ENCODE results near the gene OR51B6. TPM values are rescaled to one million over a fixed set of nuclear protein-coding genes. Genes with fewer than 3 reads are reported as not detected.

Gene OR51B6
- total RNA-seq (2022; extraction: Qiagen RNA extraction; ENCODE audit: low read depth): not detected in 5 replicates

GRCh38 chr11:5351208-5351607 lies at the start of gene OR51B6:
OR51B6 (plus strand) TSS chr11:5351508; CDS start chr11:5351508, 0 bp downstream.

GRCh38 chr11:5301846-5302245 lies 49.5 kb upstream of the OR51B6 start, which contains the start of gene OR51B4:
OR51B4 (minus strand) TSS chr11:5301946; CDS start chr11:5301946, 0 bp downstream.

GRCh38 chr11:5324197-5324596 lies 27.1 kb upstream of the OR51B6 start, which contains the start of gene OR51B2:
OR51B2 (minus strand) TSS chr11:5324297; CDS start chr11:5324297, 0 bp downstream.

GRCh38 chr11:5343474-5344335 lies 7.6 kb upstream of the OR51B6 start, which contains the start of gene OR51B5:
OR51B5 (minus strand) TSS chr11:5343524; CDS start chr11:5343524, 0 bp downstream.

GRCh38 chr11:5383576-5383975 lies 32.3 kb downstream of the OR51B6 start, which contains the start of gene OR51M1:
OR51M1 (plus strand) TSS chr11:5383812; CDS start chr11:5389399, 5,587 bp downstream.

Other genes starting within 250 kb of the OR51B6 start
- not detected in 5 replicates for gene OR52A5, start 213.2 kb upstream of the OR51B6 start, total RNA-seq (2022; extraction: Qiagen RNA extraction; ENCODE audit: low read depth)
- gene OR52A1, start 196.8 kb upstream of the OR51B6 start, total RNA-seq (2022; extraction: Qiagen RNA extraction; ENCODE audit: low read depth): not detected in 5 replicates
- not detected in 5 replicates for gene OR51V1, start 150.8 kb upstream of the OR51B6 start, total RNA-seq (2022; extraction: Qiagen RNA extraction; ENCODE audit: low read depth)
- not detected in 5 replicates for gene HBB, start 124.4 kb upstream of the OR51B6 start, total RNA-seq (2022; extraction: Qiagen RNA extraction; ENCODE audit: low read depth)
- gene HBD, start 117.0 kb upstream of the OR51B6 start, total RNA-seq (2022; extraction: Qiagen RNA extraction; ENCODE audit: low read depth): not detected in 5 replicates
- not detected in 5 replicates for gene HBG1, start 101.7 kb upstream of the OR51B6 start, total RNA-seq (2022; extraction: Qiagen RNA extraction; ENCODE audit: low read depth)
- not detected in 5 replicates for gene HBG2, start 96.7 kb upstream of the OR51B6 start, total RNA-seq (2022; extraction: Qiagen RNA extraction; ENCODE audit: low read depth)
- 0.25 TPM in 1 of 5 replicates, not detected in the others for gene HBE1, start 81.6 kb upstream of the OR51B6 start, total RNA-seq (2022; extraction: Qiagen RNA extraction; ENCODE audit: low read depth)
- gene OR51B4, start 49.6 kb upstream of the OR51B6 start, total RNA-seq (2022; extraction: Qiagen RNA extraction; ENCODE audit: low read depth): not detected in 5 replicates
- gene OR51B2, start 27.2 kb upstream of the OR51B6 start, total RNA-seq (2022; extraction: Qiagen RNA extraction; ENCODE audit: low read depth): not detected in 5 replicates
- gene OR51B5, start 8.0 kb upstream of the OR51B6 start, total RNA-seq (2022; extraction: Qiagen RNA extraction; ENCODE audit: low read depth): 0.07 to 0.09 TPM in 2 of 5 replicates, not detected in the others
- not detected in 5 replicates for gene OR51M1, start 32.3 kb downstream of the OR51B6 start, total RNA-seq (2022; extraction: Qiagen RNA extraction; ENCODE audit: low read depth)
- not detected in 5 replicates for gene OR51Q1, start 70.6 kb downstream of the OR51B6 start, total RNA-seq (2022; extraction: Qiagen RNA extraction; ENCODE audit: low read depth)
- gene OR51I1, start 90.0 kb downstream of the OR51B6 start, total RNA-seq (2022; extraction: Qiagen RNA extraction; ENCODE audit: low read depth): not detected in 5 replicates
- not detected in 5 replicates for gene OR51I2, start 97.8 kb downstream of the OR51B6 start, total RNA-seq (2022; extraction: Qiagen RNA extraction; ENCODE audit: low read depth)
- not detected in 5 replicates for gene OR52D1, start 137.2 kb downstream of the OR51B6 start, total RNA-seq (2022; extraction: Qiagen RNA extraction; ENCODE audit: low read depth)
- gene UBQLN3, start 158.4 kb downstream of the OR51B6 start, total RNA-seq (2022; extraction: Qiagen RNA extraction; ENCODE audit: low read depth): not detected in 5 replicates
- not detected in 5 replicates for gene UBQLNL, start 165.2 kb downstream of the OR51B6 start, total RNA-seq (2022; extraction: Qiagen RNA extraction; ENCODE audit: low read depth)
- gene OR52H1, start 197.0 kb downstream of the OR51B6 start, total RNA-seq (2022; extraction: Qiagen RNA extraction; ENCODE audit: low read depth): not detected in 5 replicates
- gene OR52B6, start 229.4 kb downstream of the OR51B6 start, total RNA-seq (2022; extraction: Qiagen RNA extraction; ENCODE audit: low read depth): not detected in 5 replicates
- 8.9 to 13.1 TPM (median 12.4 TPM) in 5 replicates for gene TRIM6, start 245.1 kb downstream of the OR51B6 start, total RNA-seq (2022; extraction: Qiagen RNA extraction; ENCODE audit: low read depth)

Measured in A549 treated with RU486 at 1 μM for 4 hours (cell line).